SW 1271 (cell line): ENCODE measurements around the gene OR56A3.

ENCODE experiments used
- DNase-seq, 2 experiments: peaks; one replicate each; lab custom pipeline; 2025; lab: John Stamatoyannopoulos, UW

Gene OR56A3

GRCh38 chr11:5973530-5973929, 31.5 kb downstream of the OR56A3 start:
- DNase-seq, result no peak

GRCh38 chr11:5983443-5983842, 41.4 kb downstream of the OR56A3 start:
- no peak for DNase-seq

GRCh38 chr11:5986885-5987284, 44.8 kb downstream of the OR56A3 start, which contains the start of gene OR52L1:
Gene OR52L1 (minus strand): TSS chr11:5986985. CDS start chr11:5986930, 55 bp downstream.
- no peak for DNase-seq

GRCh38 chr11:5989203-5989602, 47.2 kb downstream of the OR56A3 start:
- DNase-seq, result no peak

GRCh38 chr11:5992150-5992549, 50.1 kb downstream of the OR56A3 start:
- DNase-seq, result no peak

- DNase-seq, result peak in 1 of 2 experiments; percentile 12
These were observed 50.7 kb downstream of the OR56A3 start for GRCh38 chr11:5992604-5993251.

GRCh38 chr11:5994791-5995190, 52.7 kb downstream of the OR56A3 start:
- no peak for DNase-seq
